HG02588 (cell line): ENCODE results near the gene STAB2.
"Not testable (repeated sequence)": the region's sequence is repeated elsewhere in the genome, so short reads cannot be mapped to it uniquely, and the experiment has no call there.

Experiments
- ATAC-seq: cut with Tn5 transposase; IDR thresholded peaks from one replicate; pipeline ENCODE4 v1.9.1; 2021; ENCODE audit warnings: mild to moderate bottlenecking, moderate library complexity; ENCODE audit not compliant: unreplicated experiment

STAB2 gene

GRCh38 chr12:103647267-103647666 is 60.2 kb downstream of the STAB2 start:
- no peak for ATAC-seq

GRCh38 chr12:103652808-103653207 is 65.7 kb downstream of the STAB2 start:
- ATAC-seq, result no peak

- not testable (repeated sequence) for ATAC-seq
These were observed 66.6 kb downstream of the STAB2 start for GRCh38 chr12:103653568-103654173.

GRCh38 chr12:103654816-103655215 is 67.7 kb downstream of the STAB2 start:
- ATAC-seq, result no peak

GRCh38 chr12:103656291-103656690 is 69.2 kb downstream of the STAB2 start:
- no peak for ATAC-seq

GRCh38 chr12:103657331-103657730 is 70.3 kb downstream of the STAB2 start:
- no peak for ATAC-seq

- no peak for ATAC-seq
These were observed 77.6 kb downstream of the STAB2 start for GRCh38 chr12:103664626-103665025.

GRCh38 chr12:103665971-103666370 is 78.9 kb downstream of the STAB2 start:
- no peak for ATAC-seq

- ATAC-seq, result no peak
These were observed 80.1 kb downstream of the STAB2 start for GRCh38 chr12:103667125-103667524.

- no peak for ATAC-seq
These were observed 81.4 kb downstream of the STAB2 start for GRCh38 chr12:103668520-103668919.

GRCh38 chr12:103671367-103671766 is 84.3 kb downstream of the STAB2 start:
- no peak for ATAC-seq

- no peak for ATAC-seq
These were observed 85.5 kb downstream of the STAB2 start for GRCh38 chr12:103672401-103673119.

GRCh38 chr12:103673487-103673886 is 86.4 kb downstream of the STAB2 start:
- no peak for ATAC-seq

- no peak for ATAC-seq
These were observed 86.9 kb downstream of the STAB2 start for GRCh38 chr12:103673891-103674375.

GRCh38 chr12:103676893-103677292 is 89.8 kb downstream of the STAB2 start:
- ATAC-seq, result no peak

GRCh38 chr12:103677341-103677740 is 90.3 kb downstream of the STAB2 start:
- no peak for ATAC-seq

GRCh38 chr12:103677905-103678304 is 90.8 kb downstream of the STAB2 start:
- ATAC-seq, result no peak

GRCh38 chr12:103679421-103680170 is 92.5 kb downstream of the STAB2 start:
- ATAC-seq, result no peak

- no peak for ATAC-seq
These were observed 93.6 kb downstream of the STAB2 start for GRCh38 chr12:103680591-103681141.

- no peak for ATAC-seq
These were observed 99.0 kb downstream of the STAB2 start for GRCh38 chr12:103686026-103686425.

GRCh38 chr12:103687253-103687652 is 100.2 kb downstream of the STAB2 start:
- ATAC-seq, result no peak
